IPS-NIHi7 (cell line): ENCODE data around the gene CRTC1.
"Not testable (repeated sequence)": the region's sequence is repeated elsewhere in the genome, so short reads cannot be mapped to it uniquely, and the experiment has no call there.

Source experiments
- DNase-seq: peaks from one replicate; pipeline ENCODE4 v3.0.0; 2012; ENCODE audit warnings: mixed read lengths; ENCODE audit errors: extremely low spot score

CRTC1 gene

GRCh38 chr19:18669883-18670282 is 13.6 kb upstream of the CRTC1 start:
- no peak for DNase-seq

GRCh38 chr19:18670312-18670711 is 13.2 kb upstream of the CRTC1 start:
- no peak for DNase-seq

- no peak for DNase-seq
These were observed 12.0 kb upstream of the CRTC1 start for GRCh38 chr19:18671303-18672043.

GRCh38 chr19:18672044-18672451 is 11.4 kb upstream of the CRTC1 start:
- DNase-seq: no peak

GRCh38 chr19:18672606-18673337 is 10.7 kb upstream of the CRTC1 start:
- DNase-seq: no peak

- DNase-seq: no peak
These were observed 8.9 kb upstream of the CRTC1 start for GRCh38 chr19:18674616-18675015.

- DNase-seq: peak; percentile 68
These were observed 7.7 kb upstream of the CRTC1 start for GRCh38 chr19:18675779-18676178.

GRCh38 chr19:18676692-18677091 is 6.8 kb upstream of the CRTC1 start:
- DNase-seq: no peak

- DNase-seq: no peak
These were observed 6.3 kb upstream of the CRTC1 start for GRCh38 chr19:18677156-18677555.

GRCh38 chr19:18680148-18680547 is 3.3 kb upstream of the CRTC1 start:
- not testable (repeated sequence) for DNase-seq

GRCh38 chr19:18682807-18683108 is 722 bp upstream of the CRTC1 start:
- no peak for DNase-seq

- DNase-seq: no peak
These were observed 620 bp downstream of the CRTC1 start for GRCh38 chr19:18683958-18684641.

GRCh38 chr19:18684642-18684993 is 1.1 kb downstream of the CRTC1 start:
- DNase-seq: no peak

GRCh38 chr19:18685597-18686190 is 2.2 kb downstream of the CRTC1 start:
- DNase-seq: no peak

- no peak for DNase-seq
These were observed 4.4 kb downstream of the CRTC1 start for GRCh38 chr19:18687740-18688465.

- no peak for DNase-seq
These were observed 12.5 kb downstream of the CRTC1 start for GRCh38 chr19:18696023-18696422.

- DNase-seq: no peak
These were observed 14.2 kb downstream of the CRTC1 start for GRCh38 chr19:18697680-18698079.

GRCh38 chr19:18698321-18699167 is 15.1 kb downstream of the CRTC1 start:
- DNase-seq: no peak

- no peak for DNase-seq
These were observed 16.0 kb downstream of the CRTC1 start for GRCh38 chr19:18699403-18700054.

- DNase-seq: peak; percentile 92
These were observed 17.2 kb downstream of the CRTC1 start for GRCh38 chr19:18700501-18701249.
